Iris pigment epithelial cell (primary cell): ENCODE data around the gene ZNF500.

ENCODE experiments used
- DNase-seq: peaks from one replicate; pipeline ENCODE4 v3.0.0-alpha.2; 2011; ENCODE audit warnings: low read depth

Gene ZNF500

GRCh38 chr16:4766875-4767628 lies at the start of gene ZNF500:
Gene ZNF500, minus strand, starts transcription at chr16:4767162. Its CDS starts 1,184 bp downstream, at chr16:4765978.
- peak; percentile 94 for DNase-seq

- no peak for DNase-seq
Observed at GRCh38 chr16:4814542-4815173, 47.7 kb upstream of the ZNF500 start.

DNA sequence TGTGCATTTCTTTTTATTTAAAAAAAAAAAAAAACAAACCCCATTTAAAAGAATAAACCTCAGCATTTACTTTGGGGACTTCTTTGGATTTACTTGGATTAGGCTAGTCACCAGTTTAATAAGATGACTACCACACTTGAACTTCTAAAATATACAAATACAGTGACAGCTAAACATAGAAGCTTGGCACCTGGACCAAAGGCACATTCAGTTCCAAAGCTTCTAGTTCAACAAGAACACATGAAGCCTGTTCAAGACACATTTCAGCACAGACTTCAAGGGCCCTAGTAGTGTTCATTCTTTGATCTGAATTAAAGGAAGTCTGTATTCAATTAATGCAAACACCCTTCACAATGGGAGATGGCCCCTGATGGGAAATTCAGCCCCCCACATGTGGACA lies 47.1 kb upstream of the ZNF500 start:
- no peak for DNase-seq

GRCh38 chr16:4813251-4814003 lies 46.5 kb upstream of the ZNF500 start:
- no peak for DNase-seq

DNA sequence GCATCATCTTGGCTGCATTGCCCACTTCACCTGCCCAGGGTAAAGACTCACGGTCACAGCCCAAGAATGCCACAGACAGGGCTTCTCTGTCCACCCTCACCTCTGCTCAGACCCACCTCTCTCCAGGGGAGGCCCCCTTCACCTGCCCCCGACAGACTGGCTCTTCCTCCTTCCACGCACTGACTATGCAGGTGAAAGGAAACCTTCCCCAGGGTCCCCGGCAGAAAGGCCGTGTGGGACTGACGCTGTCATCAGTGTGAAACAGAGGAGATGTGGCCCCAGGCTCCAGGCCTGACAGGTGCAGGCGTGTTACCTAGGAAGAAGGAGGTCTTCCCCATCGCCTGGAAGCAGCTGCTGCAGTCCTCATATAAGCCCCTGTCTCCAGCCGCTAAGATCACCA lies 44.8 kb upstream of the ZNF500 start:
- no peak for DNase-seq

GRCh38 chr16:4811242-4811641 lies 44.3 kb upstream of the ZNF500 start:
- DNase-seq: no peak

- no peak for DNase-seq
Observed at GRCh38 chr16:4806280-4806679, 39.3 kb upstream of the ZNF500 start.

DNA sequence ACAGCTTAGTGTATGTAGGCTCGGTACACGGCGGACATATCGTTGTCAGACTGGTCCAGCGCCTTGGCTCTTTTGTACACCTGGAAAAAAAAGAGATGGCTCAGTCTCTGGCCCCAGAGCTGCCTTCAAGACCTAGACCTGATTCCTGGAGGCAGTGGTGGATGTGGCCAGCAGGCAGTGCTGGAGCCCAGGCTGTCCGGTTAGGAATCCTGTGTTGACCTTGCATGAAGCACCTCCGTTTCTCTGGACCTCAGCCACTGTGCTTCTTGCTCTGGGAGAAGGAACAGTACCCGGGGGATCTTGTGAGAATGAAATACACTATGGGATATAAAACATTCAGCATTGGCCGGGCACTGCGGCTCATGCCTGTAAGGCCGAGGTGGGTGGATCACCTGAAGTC lies 38.3 kb upstream of the ZNF500 start:
- DNase-seq: no peak

GRCh38 chr16:4803898-4804762 lies 37.2 kb upstream of the ZNF500 start:
- DNase-seq: no peak

DNA sequence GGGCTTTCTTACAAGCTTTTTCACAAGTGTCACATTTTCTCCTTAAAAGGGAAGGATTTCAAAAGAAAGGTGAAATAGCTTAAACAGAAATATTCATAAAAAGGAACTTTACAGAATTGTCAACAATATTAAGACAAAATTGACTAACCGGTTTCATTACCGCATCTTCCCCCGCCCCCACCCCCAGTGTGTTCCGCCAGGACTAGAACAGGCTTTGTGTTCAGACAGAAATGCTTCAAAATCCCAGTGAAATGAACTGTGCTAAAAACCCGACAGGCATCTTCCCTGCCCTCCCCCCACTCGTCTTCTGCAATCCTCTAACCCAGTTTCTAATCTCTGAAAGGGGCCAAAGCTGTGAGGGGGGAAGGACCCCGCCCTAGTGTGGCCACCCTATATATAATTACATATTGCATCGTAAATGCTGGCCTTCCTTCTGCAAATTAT lies 36.5 kb upstream of the ZNF500 start:
- no peak for DNase-seq

GRCh38 chr16:4802659-4803287 lies 35.8 kb upstream of the ZNF500 start:
- peak; percentile 93 for DNase-seq

GRCh38 chr16:4801962-4802658 lies 35.1 kb upstream of the ZNF500 start, which contains the start of gene ROGDI:
Gene ROGDI, minus strand, starts transcription at chr16:4802633. Its CDS starts 62 bp downstream, at chr16:4802571.
- DNase-seq: peak; percentile 40

- no peak for DNase-seq
Observed at GRCh38 chr16:4801051-4801961, 34.3 kb upstream of the ZNF500 start.

GRCh38 chr16:4800290-4801041 lies 33.5 kb upstream of the ZNF500 start:
- DNase-seq: no peak

DNA sequence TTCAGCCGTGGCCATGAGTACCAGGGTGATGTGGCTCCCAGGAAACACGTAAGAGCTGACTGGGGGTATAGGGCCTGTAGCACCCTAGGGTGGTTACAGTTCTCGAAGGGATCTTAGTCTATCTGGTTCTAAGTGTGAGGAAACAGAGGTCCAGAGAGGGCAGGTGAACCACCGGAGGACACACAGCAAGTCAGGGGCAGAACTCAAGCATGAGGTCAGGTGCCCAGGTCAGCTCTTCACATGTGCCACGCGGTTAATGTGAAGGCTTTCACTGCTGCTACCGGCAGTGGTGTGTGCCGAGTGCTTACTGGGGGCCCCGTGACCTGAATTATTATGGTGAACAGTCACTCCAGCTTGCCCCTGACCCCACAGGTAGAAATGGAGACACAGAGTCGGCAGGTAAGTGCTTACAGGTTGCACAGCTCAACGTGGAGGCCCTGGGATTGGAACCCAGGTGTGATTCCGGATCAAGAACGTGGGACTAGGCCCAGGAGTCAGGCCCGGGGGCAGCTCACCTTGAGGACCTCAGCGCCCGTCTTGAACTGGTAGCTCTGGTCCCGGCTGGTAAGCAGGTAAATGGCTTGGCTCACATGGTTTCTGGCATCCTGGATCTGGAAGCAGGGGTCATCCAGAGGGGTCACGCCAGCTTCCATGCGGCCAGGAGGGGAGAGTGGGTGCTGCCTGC lies 32.4 kb upstream of the ZNF500 start:
- no peak for DNase-seq

GRCh38 chr16:4798456-4798855 lies 31.5 kb upstream of the ZNF500 start:
- no peak for DNase-seq

DNA sequence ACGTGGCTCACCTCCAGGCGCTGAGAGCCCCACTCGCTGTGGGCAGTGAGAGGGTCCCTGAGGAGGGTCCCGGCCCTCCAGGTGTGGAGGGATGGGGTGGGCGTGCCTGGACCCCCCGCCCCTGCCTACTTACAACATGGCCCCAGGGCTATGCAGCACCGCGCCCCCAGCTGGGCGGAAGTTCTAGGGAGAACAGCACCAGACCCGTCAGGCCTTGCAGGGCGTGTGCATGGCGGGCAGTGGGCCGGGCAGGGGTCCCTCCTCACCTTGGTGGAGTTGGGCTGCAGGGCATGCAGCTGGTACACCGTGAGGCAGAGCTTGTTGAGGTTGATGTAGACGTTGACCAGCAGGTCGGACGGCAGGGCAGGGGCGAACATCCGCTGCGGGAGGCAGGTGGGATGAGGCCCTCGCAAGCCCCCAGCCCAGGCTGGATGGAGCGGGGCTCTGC lies 30.9 kb upstream of the ZNF500 start:
- no peak for DNase-seq
